AG04450 (cell line): ENCODE results near the gene RPL38. TPM values are rescaled to one million over a fixed set of nuclear protein-coding genes. Genes with fewer than 3 reads are reported as not detected.

ENCODE experiments used
- CTCF ChIA-PET: fragments of 300-600, 350-600 bp; formaldehyde crosslinking; extraction: SDS; loops from one replicate; lab custom pipeline; 2022; ENCODE audit warnings: antibody characterized with exemption, inconsistent platforms; lab: Charles Lee
- POLR2A ChIA-PET: fragments of 350-600 bp; formaldehyde crosslinking; extraction: SDS; loops from one replicate; lab custom pipeline; 2021; ENCODE audit warnings: antibody characterized with exemption, inconsistent platforms; lab: Yijun Ruan, JAX
- DNase-seq: peaks from one replicate; pipeline ENCODE4 v3.0.0-alpha.2; 2011; ENCODE audit warnings: low read depth, low spot score
- H3K27ac ChIP-seq: one replicate; pipeline ENCODE4 v1.5.1; 2012; ENCODE audit warnings: low read depth, low read length, control low read depth
- H3K27me3 ChIP-seq: one replicate; pipeline ENCODE4 v1.6.0; 2012; ENCODE audit warnings: low read length; ENCODE audit not compliant: control insufficient read depth, insufficient read depth
- H3K4me3 ChIP-seq: 2 replicates; pipeline ENCODE4 v1.5.1; 2011; ENCODE audit warnings: mild to moderate bottlenecking, low read depth, low read length, control low read depth
- H3K9me3 ChIP-seq: 2 replicates; pipeline ENCODE4 v1.5.1; 2012; ENCODE audit warnings: low read length; ENCODE audit not compliant: control insufficient read depth, insufficient read depth
- CTCF ChIP-seq: IDR thresholded peaks from 2 replicates; pipeline ENCODE4 v1.5.1; 2011; ENCODE audit warnings: low read depth, low read length, control low read depth, inconsistent platforms
- polyA plus RNA-seq: library from polyadenylated mRNA; depleted of rRNA; stranded (reverse); fragments of >200 nt; gene quantifications from 2 replicates; pipeline ENCODE4 v1.2.3, GENCODE V29; 2011

RPL38 gene
- polyA plus RNA-seq, 1 experiment, result 2,383 TPM

GRCh38 chr17:74222399-74222798 is 18.9 kb downstream of the RPL38 start:
- no peak for DNase-seq
- Histone ChIP-seq H3K27ac (no peak overlapping the region), H3K9me3 (no peaks in the 10 kb centered on the region), H3K4me3 (no peak overlapping the region), H3K27me3 (no peaks in the 10 kb centered on the region)
- CTCF ChIA-PET, result interaction anchor here (0.8 to 1.4 kb wide), 2 partner anchors 20 to 23 kb away, joined by 3 to 7 read pairs; no protein-coding TSS in a partner anchor
- no peak for TF ChIP-seq CTCF
- POLR2A ChIA-PET, result interaction anchor here (1.4 kb wide), 1 partner anchor 10 kb away, joined by 4 read pairs; the partner anchor contains the start of gene TTYH2

- CTCF ChIA-PET, result no interaction called here
Observed at GRCh38 chr17:74223901-74224300, 20.4 kb downstream of the RPL38 start.

GRCh38 chr17:74224959-74225725 is 21.7 kb downstream of the RPL38 start:
- Histone ChIP-seq H3K9me3 (no peaks in the 10 kb centered on the region), H3K27me3 (no peaks in the 10 kb centered on the region), H3K4me3 (no peak overlapping the region), H3K27ac (no peak overlapping the region)
- POLR2A ChIA-PET, result no interaction called here
- CTCF ChIA-PET, result interaction anchor here (0.6 kb wide), 1 partner anchor 352 kb away, joined by 4 read pairs; no protein-coding TSS in a partner anchor
- no peak for DNase-seq
- no peak for TF ChIP-seq CTCF

More at GRCh38 chr17:74223901-74224300, 20.4 kb downstream of the RPL38 start:
- no peaks in the 10 kb centered on the region for H3K9me3 ChIP-seq
- TF ChIP-seq CTCF, result no peak
- H3K27me3 ChIP-seq, result no peaks in the 10 kb centered on the region
- H3K4me3 ChIP-seq, result no peak overlapping the region
- no peak overlapping the region for H3K27ac ChIP-seq
- DNase-seq, result no peak
- POLR2A ChIA-PET, result no interaction called here

- DNase-seq, result no peak
- ChIA-PET CTCF (interaction anchor here (1.1 kb wide), 1 partner anchor 27 kb away, joined by 3 read pairs; no protein-coding TSS in a partner anchor), POLR2A (no interaction called here)
- Histone ChIP-seq H3K27ac (no peak overlapping the region), H3K9me3 (no peaks in the 10 kb centered on the region), H3K27me3 (no peaks in the 10 kb centered on the region), H3K4me3 (no peak overlapping the region)
- TF ChIP-seq CTCF, result no peak
Observed at GRCh38 chr17:74226252-74226651, 22.8 kb downstream of the RPL38 start.
